HCT116 (cell line): Measurements from ENCODE around the gene LEUTX. TPM values are rescaled to one million over a fixed set of nuclear protein-coding genes. Genes with fewer than 3 reads are reported as not detected.

Experiments
- CBX3 ChIP-seq: IDR thresholded peaks from 2 replicates; pipeline ENCODE4 v1.6.1; 2012; ENCODE audit warnings: low read depth
- ELF1 ChIP-seq: IDR thresholded peaks from 2 replicates; pipeline ENCODE4 v1.6.1; 2012; ENCODE audit warnings: low read depth, borderline replicate concordance
- EZH2 ChIP-seq: fragments of 200-600 bp; sonication (generic); IDR thresholded peaks from 2 replicates; pipeline ENCODE4 v1.6.1; 2017; ENCODE audit warnings: antibody characterized with exemption, mixed run types
- EZH2phosphoT487 ChIP-seq: fragments of 200-600 bp; IDR thresholded peaks from 2 replicates; pipeline ENCODE4 v1.6.1; 2018; ENCODE audit warnings: antibody characterized with exemption, borderline replicate concordance
- FOSL1 ChIP-seq: IDR thresholded peaks from 2 replicates; pipeline ENCODE4 v1.6.1; 2012; ENCODE audit warnings: low read depth
- RAD21 ChIP-seq: IDR thresholded peaks from 2 replicates; pipeline ENCODE4 v1.6.1; 2012; ENCODE audit warnings: low read depth, mild to moderate bottlenecking
- SRF ChIP-seq: IDR thresholded peaks from 2 replicates; pipeline ENCODE4 v1.6.1; 2012; ENCODE audit warnings: low read depth
- TCF7L2 ChIP-seq: IDR thresholded peaks from 2 replicates; pipeline ENCODE4 v1.7.0; 2011; ENCODE audit warnings: borderline replicate concordance, inconsistent platforms; ENCODE audit not compliant: insufficient read depth, insufficient read length; ENCODE audit errors: extremely low read depth
- total RNA-seq: library from RNA; stranded (reverse); gene quantifications from one replicate; pipeline ENCODE4 v1.2.1, GENCODE V29; 2021; ENCODE audit not compliant: unreplicated experiment
- TF ChIP-seq, protein P1 (sequence below): IDR thresholded peaks from 2 replicates; pipeline ENCODE4 v1.6.1; 2011; ENCODE audit warnings: mild to moderate bottlenecking, low read length, moderate library complexity; ENCODE audit not compliant: insufficient replicate concordance; ENCODE audit errors: extremely low read depth
- TF ChIP-seq, protein P2 (sequence below), 3 experiments: fragments of 200-600 bp in 1 of 3; sonication (generic) in 1 of 3; IDR thresholded peaks in 2 of 3; conservative IDR thresholded peaks in 1 of 3; 2 replicates each; pipeline ENCODE4 v1.5.1; 2012 to 2017; ENCODE audit warnings: low read depth in 2 of 3, low read length in 2 of 3, antibody characterized with exemption in 1 of 3, borderline replicate concordance in 1 of 3, control low read depth in 1 of 3, mild to moderate bottlenecking in 1 of 3, mixed read lengths in 1 of 3, mixed run types in 1 of 3, moderate library complexity in 1 of 3; ENCODE audit not compliant: insufficient read depth in 1 of 3

LEUTX gene
- total RNA-seq, 1 experiment from 2014 or later: not detected

DNA sequence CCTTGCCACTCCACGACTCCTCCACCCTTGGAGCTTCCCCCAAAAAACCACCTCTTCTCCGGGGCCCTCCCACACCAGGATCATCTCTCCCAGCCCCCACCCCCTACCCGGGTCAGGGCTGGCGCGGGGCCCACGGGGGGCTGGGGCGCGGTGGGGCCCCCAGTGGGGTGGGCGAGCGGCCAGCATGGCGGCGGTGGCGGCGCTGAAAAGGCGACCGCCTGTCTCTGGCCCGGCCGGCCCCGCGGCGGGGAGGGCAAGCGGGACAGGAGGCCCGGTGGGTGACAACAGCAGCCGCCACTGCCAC, 54.5 kb downstream of the LEUTX start (continued):
- TF ChIP-seq, protein P1, sequence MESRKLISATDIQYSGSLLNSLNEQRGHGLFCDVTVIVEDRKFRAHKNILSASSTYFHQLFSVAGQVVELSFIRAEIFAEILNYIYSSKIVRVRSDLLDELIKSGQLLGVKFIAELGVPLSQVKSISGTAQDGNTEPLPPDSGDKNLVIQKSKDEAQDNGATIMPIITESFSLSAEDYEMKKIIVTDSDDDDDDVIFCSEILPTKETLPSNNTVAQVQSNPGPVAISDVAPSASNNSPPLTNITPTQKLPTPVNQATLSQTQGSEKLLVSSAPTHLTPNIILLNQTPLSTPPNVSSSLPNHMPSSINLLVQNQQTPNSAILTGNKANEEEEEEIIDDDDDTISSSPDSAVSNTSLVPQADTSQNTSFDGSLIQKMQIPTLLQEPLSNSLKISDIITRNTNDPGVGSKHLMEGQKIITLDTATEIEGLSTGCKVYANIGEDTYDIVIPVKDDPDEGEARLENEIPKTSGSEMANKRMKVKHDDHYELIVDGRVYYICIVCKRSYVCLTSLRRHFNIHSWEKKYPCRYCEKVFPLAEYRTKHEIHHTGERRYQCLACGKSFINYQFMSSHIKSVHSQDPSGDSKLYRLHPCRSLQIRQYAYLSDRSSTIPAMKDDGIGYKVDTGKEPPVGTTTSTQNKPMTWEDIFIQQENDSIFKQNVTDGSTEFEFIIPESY: no peak
- no peak for TF ChIP-seq RAD21
- no peak for TF ChIP-seq EZH2
- no peak for TF ChIP-seq CBX3
- TF ChIP-seq EZH2phosphoT487: no peak
- no peak for TF ChIP-seq SRF
- no peak for TF ChIP-seq TCF7L2
- TF ChIP-seq, protein P2, sequence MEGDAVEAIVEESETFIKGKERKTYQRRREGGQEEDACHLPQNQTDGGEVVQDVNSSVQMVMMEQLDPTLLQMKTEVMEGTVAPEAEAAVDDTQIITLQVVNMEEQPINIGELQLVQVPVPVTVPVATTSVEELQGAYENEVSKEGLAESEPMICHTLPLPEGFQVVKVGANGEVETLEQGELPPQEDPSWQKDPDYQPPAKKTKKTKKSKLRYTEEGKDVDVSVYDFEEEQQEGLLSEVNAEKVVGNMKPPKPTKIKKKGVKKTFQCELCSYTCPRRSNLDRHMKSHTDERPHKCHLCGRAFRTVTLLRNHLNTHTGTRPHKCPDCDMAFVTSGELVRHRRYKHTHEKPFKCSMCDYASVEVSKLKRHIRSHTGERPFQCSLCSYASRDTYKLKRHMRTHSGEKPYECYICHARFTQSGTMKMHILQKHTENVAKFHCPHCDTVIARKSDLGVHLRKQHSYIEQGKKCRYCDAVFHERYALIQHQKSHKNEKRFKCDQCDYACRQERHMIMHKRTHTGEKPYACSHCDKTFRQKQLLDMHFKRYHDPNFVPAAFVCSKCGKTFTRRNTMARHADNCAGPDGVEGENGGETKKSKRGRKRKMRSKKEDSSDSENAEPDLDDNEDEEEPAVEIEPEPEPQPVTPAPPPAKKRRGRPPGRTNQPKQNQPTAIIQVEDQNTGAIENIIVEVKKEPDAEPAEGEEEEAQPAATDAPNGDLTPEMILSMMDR (IDR thresholded peaks at IDR 0.05 in 2 of 3, conservative IDR thresholded peaks at IDR 0.05 in 1 of 3; ENCODE audit: borderline replicate concordance in 1 of 3, insufficient read depth in 1 of 3, low read depth in 2 of 3, low read length in 2 of 3): no peak
- TF ChIP-seq ELF1: no peak
- TF ChIP-seq FOSL1: no peak
